ENCODE data around the gene GJC2. TPM values are rescaled to one million over a fixed set of nuclear protein-coding genes. Genes with fewer than 3 reads are reported as not detected.

Gene GJC2
- total RNA-seq, 4 donors from 2014 or later: 6.9 to 15.1 (median 9.9) TPM

GRCh38 chr1:228125185-228125584 lies 24.5 kb upstream of the GJC2 start:
- Histone ChIP-seq H3K27ac (no peak overlapping the region), H3K27me3 (peaks cover 0 to 4% of the 10 kb centered on the region in 2 donors), H3K4me1 (no peaks in the 10 kb centered on the region), H3K36me3 (no peaks in the 10 kb centered on the region), H3K4me3 (no peak overlapping the region), H3K9me3 (no peaks in the 10 kb centered on the region)
- TF ChIP-seq, protein P1, sequence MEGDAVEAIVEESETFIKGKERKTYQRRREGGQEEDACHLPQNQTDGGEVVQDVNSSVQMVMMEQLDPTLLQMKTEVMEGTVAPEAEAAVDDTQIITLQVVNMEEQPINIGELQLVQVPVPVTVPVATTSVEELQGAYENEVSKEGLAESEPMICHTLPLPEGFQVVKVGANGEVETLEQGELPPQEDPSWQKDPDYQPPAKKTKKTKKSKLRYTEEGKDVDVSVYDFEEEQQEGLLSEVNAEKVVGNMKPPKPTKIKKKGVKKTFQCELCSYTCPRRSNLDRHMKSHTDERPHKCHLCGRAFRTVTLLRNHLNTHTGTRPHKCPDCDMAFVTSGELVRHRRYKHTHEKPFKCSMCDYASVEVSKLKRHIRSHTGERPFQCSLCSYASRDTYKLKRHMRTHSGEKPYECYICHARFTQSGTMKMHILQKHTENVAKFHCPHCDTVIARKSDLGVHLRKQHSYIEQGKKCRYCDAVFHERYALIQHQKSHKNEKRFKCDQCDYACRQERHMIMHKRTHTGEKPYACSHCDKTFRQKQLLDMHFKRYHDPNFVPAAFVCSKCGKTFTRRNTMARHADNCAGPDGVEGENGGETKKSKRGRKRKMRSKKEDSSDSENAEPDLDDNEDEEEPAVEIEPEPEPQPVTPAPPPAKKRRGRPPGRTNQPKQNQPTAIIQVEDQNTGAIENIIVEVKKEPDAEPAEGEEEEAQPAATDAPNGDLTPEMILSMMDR (IDR thresholded peaks at IDR 0.05): no peak
- no peak for TF ChIP-seq POLR2A (IDR thresholded peaks at IDR 0.05)
- TF ChIP-seq EP300 (IDR thresholded peaks at IDR 0.05): no peak
- no peak for DNase-seq (ENCODE audit: low spot score in 2 of 2)
- 46 to 48% methylated on average over 5 of the region's 5 CpGs for WGBS, 2 donors

DNA sequence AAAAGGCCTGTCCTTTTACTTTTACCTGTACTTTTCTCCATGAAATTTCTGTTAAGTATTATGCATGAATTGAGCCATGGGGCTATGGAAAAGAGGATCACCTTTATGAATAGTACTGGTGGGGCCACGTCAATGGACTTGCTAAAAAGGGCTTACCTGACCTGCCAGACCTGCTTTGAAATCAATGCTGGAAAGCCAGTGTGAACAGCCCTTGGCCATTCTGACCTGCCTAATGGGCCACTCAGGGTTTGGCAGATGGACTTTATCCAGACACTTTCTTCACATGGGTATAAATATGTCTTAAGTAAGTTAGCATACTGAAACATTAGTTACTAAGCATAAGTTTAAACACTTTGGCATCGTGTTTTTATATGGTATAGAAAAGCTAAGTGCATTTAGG lies 18.0 kb upstream of the GJC2 start:
- peaks cover 0 to 9% (median 2%) of the 10 kb centered on the region in 4 donors for H3K4me1 ChIP-seq
- no peak overlapping the region for H3K4me3 ChIP-seq
- DNase-seq (ENCODE audit: low spot score in 2 of 2): no peak
- no peaks in the 10 kb centered on the region for H3K36me3 ChIP-seq
- 88 to 93% methylated on average over 2 of the region's 2 CpGs for WGBS, 2 donors
- TF ChIP-seq, protein P1 (IDR thresholded peaks at IDR 0.05): no peak
- no peaks in the 10 kb centered on the region for H3K27me3 ChIP-seq
- H3K27ac ChIP-seq: no peak overlapping the region
- no peaks in the 10 kb centered on the region for H3K9me3 ChIP-seq

DNA sequence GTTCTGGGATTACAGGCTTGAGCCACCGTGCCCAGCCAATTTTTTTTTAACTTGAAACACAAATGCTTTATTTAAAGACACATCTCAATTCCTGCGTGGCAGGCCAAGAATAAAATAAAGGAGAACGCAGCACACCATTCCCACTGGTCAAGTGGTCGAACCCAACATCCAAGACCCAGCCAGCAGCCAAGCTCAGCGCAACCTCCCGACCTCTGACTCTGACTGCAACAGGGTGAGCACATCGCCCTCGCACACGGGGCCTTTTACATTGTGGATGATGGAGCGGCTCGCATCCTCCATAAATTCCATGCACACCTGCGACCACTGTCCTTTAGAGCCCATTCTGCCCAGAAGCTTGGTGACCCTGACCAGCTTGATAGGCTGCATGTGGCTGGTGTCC lies 15.1 kb upstream of the GJC2 start:
- peak in 1 of 2 donors; percentile 12 for DNase-seq (ENCODE audit: low spot score in 2 of 2)

GRCh38 chr1:228136901-228137300 lies 12.8 kb upstream of the GJC2 start:
- H3K27me3 ChIP-seq: no peaks in the 10 kb centered on the region

More for the DNA sequence above, 15.1 kb upstream of the GJC2 start:
- no peaks in the 10 kb centered on the region for H3K27me3 ChIP-seq
- no peaks in the 10 kb centered on the region for H3K9me3 ChIP-seq
- peaks cover 0 to 12% (median 2%) of the 10 kb centered on the region in 4 donors for H3K4me1 ChIP-seq
- H3K4me3 ChIP-seq: no peak overlapping the region
- TF ChIP-seq, protein P1 (IDR thresholded peaks at IDR 0.05): no peak
- no peak for TF ChIP-seq EP300 (IDR thresholded peaks at IDR 0.05)
- TF ChIP-seq POLR2A (IDR thresholded peaks at IDR 0.05): no peak
- H3K36me3 ChIP-seq: no peaks in the 10 kb centered on the region
- no peak overlapping the region for H3K27ac ChIP-seq
- WGBS, 2 donors: 79 to 86% methylated on average over 12 of the region's 12 CpGs

GRCh38 chr1:228139406-228139930 lies 10.3 kb upstream of the GJC2 start:
- H3K27me3 ChIP-seq: no peaks in the 10 kb centered on the region
- 23 to 24% methylated on average over 30 of the region's 30 CpGs for WGBS, 2 donors
- peaks cover 0 to 39% (median 35%) of the 10 kb centered on the region in 4 donors for H3K4me1 ChIP-seq
- no peaks in the 10 kb centered on the region for H3K9me3 ChIP-seq
- peak overlapping the region; percentile 79 to 97 (median 86) for H3K4me3 ChIP-seq
- DNase-seq (ENCODE audit: low spot score in 2 of 2): no peak
- TF ChIP-seq, protein P1 (IDR thresholded peaks at IDR 0.05): no peak
- no peak for TF ChIP-seq POLR2A (IDR thresholded peaks at IDR 0.05)
- no peak for TF ChIP-seq EP300 (IDR thresholded peaks at IDR 0.05)
- H3K36me3 ChIP-seq: no peaks in the 10 kb centered on the region
- H3K27ac ChIP-seq: peak overlapping the region; percentile 96 to 98 (median 97)

More at GRCh38 chr1:228136901-228137300, 12.8 kb upstream of the GJC2 start:
- Histone ChIP-seq H3K27ac (no peak overlapping the region), H3K36me3 (no peaks in the 10 kb centered on the region), H3K9me3 (no peaks in the 10 kb centered on the region), H3K4me3 (no peak overlapping the region), H3K4me1 (peaks cover 0 to 14% (median 10%) of the 10 kb centered on the region in 4 donors)
- no peak for DNase-seq (ENCODE audit: low spot score in 2 of 2)
- TF ChIP-seq, protein P1 (IDR thresholded peaks at IDR 0.05): no peak
- TF ChIP-seq EP300 (IDR thresholded peaks at IDR 0.05) (no peak), POLR2A (IDR thresholded peaks at IDR 0.05) (no peak)
- WGBS, 2 donors: 61 to 78% methylated on average over 1 of the region's 1 CpG

Data from tibial nerve (tissue), 4 donors.